K562 (cell line): ENCODE results near the gene UHRF1. TPM values are rescaled to one million over a fixed set of nuclear protein-coding genes. Genes with fewer than 3 reads are reported as not detected.

Experiments used
- ATAC-seq: fragments of 200-7000 bp; cut with Tn5 transposase; 3 replicates; pipeline ENCODE4 v1.9.1; 2020; ENCODE audit warnings: moderate library complexity
- BruUV-seq: library from RNA; stranded (reverse); fragments of 400-500 nt; replicated peaks from 2 replicates; lab custom pipeline; 2021; lab: Mats Ljungman, UMichigan
- CTCF ChIA-PET: fragments of 300-600 bp; formaldehyde crosslinking; extraction: SDS; loops from one replicate; lab custom pipeline; 2021; ENCODE audit warnings: low intra/inter-chr PET ratio; lab: Yijun Ruan, JAX
- POLR2A ChIA-PET: fragments of 300-600, 350-650 bp; sonication (Branson Sonifier 250); formaldehyde crosslinking; extraction: SDS; loops from one replicate; lab custom pipeline; 2021; ENCODE audit warnings: antibody characterized with exemption, inconsistent platforms; lab: Yijun Ruan, JAX
- DNase-seq, 4 experiments: peaks; one replicate each; pipeline versions ENCODE4 v3.0.0 to v3.0.0-alpha.2; 2011 to 2018; ENCODE audit warnings: low spot score in 3 of 4, mixed read lengths in 3 of 4; ENCODE audit errors: extremely low read depth in 1 of 4
- FAIRE-seq: peaks from 2 replicates; lab custom pipeline; 2011; peaks lifted over from hg19 to GRCh38; lab: Jason Lieb, UNC
- H2AFZ ChIP-seq: 2 replicates; pipeline ENCODE4 v1.6.0; 2011; ENCODE audit warnings: low read depth, low read length, control low read depth, inconsistent platforms
- H3K27ac ChIP-seq: fragments of 200-600 bp; 3 replicates; pipeline ENCODE4 v1.8.0; 2011; ENCODE audit warnings: low read depth, mild to moderate bottlenecking, control low read depth, inconsistent platforms, low read length, moderate library complexity, mixed read lengths; ENCODE audit errors: extremely low read depth
- H3K27me3 ChIP-seq, 2 experiments: fragments of 300-600 bp in 1 of 2; 2 replicates in 1 of 2; 3 replicates in 1 of 2; pipeline versions ENCODE4 v1.6.0 to v1.8.0; 2011; ENCODE audit warnings: inconsistent platforms in 2 of 2, low read length in 2 of 2, mild to moderate bottlenecking in 1 of 2, mixed read lengths in 1 of 2, moderate library complexity in 1 of 2; ENCODE audit not compliant: control insufficient read depth in 2 of 2, insufficient read depth in 2 of 2
- H3K36me3 ChIP-seq: fragments of 300-600 bp; 3 replicates; pipeline ENCODE4 v1.8.0; 2011; ENCODE audit warnings: mild to moderate bottlenecking, low read length, inconsistent platforms; ENCODE audit not compliant: control insufficient read depth, insufficient read depth
- H3K4me1 ChIP-seq, 2 experiments: fragments of 200-600 bp in 1 of 2; replicated peaks in 1 of 2; 2 replicates in 1 of 2; 3 replicates in 1 of 2; pipeline versions ENCODE4 v1.5.1 to v1.8.0; 2011; ENCODE audit warnings: inconsistent platforms in 2 of 2, low read length in 2 of 2, mild to moderate bottlenecking in 1 of 2, mixed read lengths in 1 of 2, moderate library complexity in 1 of 2; ENCODE audit not compliant: control insufficient read depth in 2 of 2, insufficient read depth in 2 of 2
- H3K4me2 ChIP-seq: 2 replicates; pipeline ENCODE4 v1.6.1; 2011; ENCODE audit warnings: low read length, control low read depth, inconsistent platforms, mixed read lengths; ENCODE audit not compliant: insufficient read depth
- H3K4me3 ChIP-seq: fragments of 200-600 bp; sonication (generic), shearing (Covaris generic); 2 replicates; pipeline ENCODE4 v1.5.1; 2016; ENCODE audit warnings: control low read depth, inconsistent platforms
- H3K79me2 ChIP-seq: fragments of 200-600 bp; 3 replicates; pipeline ENCODE4 v1.8.0; 2011; ENCODE audit warnings: low read length, inconsistent platforms; ENCODE audit not compliant: control insufficient read depth, insufficient read depth
- H3K9ac ChIP-seq, 2 experiments: 2 replicates each; pipeline versions ENCODE4 v1.6.0 to v1.6.1; 2011; ENCODE audit warnings: low read depth in 2 of 2, low read length in 2 of 2, control low read depth in 1 of 2, inconsistent platforms in 1 of 2, mild to moderate bottlenecking in 1 of 2, mixed read lengths in 1 of 2; ENCODE audit not compliant: insufficient read depth in 1 of 2
- H3K9me1 ChIP-seq: one replicate; pipeline ENCODE4 v1.6.0; 2011; ENCODE audit warnings: inconsistent platforms, mild to moderate bottlenecking, low read length, moderate library complexity; ENCODE audit not compliant: control insufficient read depth, insufficient read depth
- H3K9me3 ChIP-seq: replicated peaks from 2 replicates; pipeline ENCODE4 v1.5.1; 2011; ENCODE audit warnings: low read depth, low read length, inconsistent platforms; ENCODE audit not compliant: control insufficient read depth, insufficient read depth
- H4K20me1 ChIP-seq: replicated peaks from 2 replicates; pipeline ENCODE4 v1.6.1; 2011; ENCODE audit warnings: low read length, inconsistent platforms, mixed read lengths; ENCODE audit not compliant: control insufficient read depth, insufficient read depth
- CC2D1A ChIP-seq: fragments of 450-650 bp; IDR thresholded peaks from 2 replicates; pipeline ENCODE4 v1.6.1; 2017; ENCODE audit warnings: mild to moderate bottlenecking
- FOXA1 ChIP-seq: fragments of 450-650 bp; IDR thresholded peaks from 2 replicates; pipeline ENCODE4 v1.6.1; 2016; ENCODE audit warnings: mild to moderate bottlenecking, borderline replicate concordance
- HDAC8 ChIP-seq: fragments of 450-650 bp; IDR thresholded peaks from 2 replicates; pipeline ENCODE4 v1.6.1; 2016; ENCODE audit warnings: mild to moderate bottlenecking, missing genetic modification characterization, moderate library complexity, missing compliant biosample characterization
- IRF2 ChIP-seq: sonication (generic); formaldehyde crosslinking; IDR thresholded peaks from 2 replicates; pipeline ENCODE4 v1.8.1; 2022; ENCODE audit warnings: mild to moderate bottlenecking, missing genetic modification reagents
- KDM1A ChIP-seq, 2 experiments: fragments of 450-650 bp; IDR thresholded peaks; 2 replicates each; pipeline ENCODE4 v1.6.1; 2016; ENCODE audit warnings: mild to moderate bottlenecking in 2 of 2
- MCM5 ChIP-seq: fragments of 450-650 bp; IDR thresholded peaks from 2 replicates; pipeline ENCODE4 v1.6.1; 2016; ENCODE audit warnings: low read depth
- NFYB ChIP-seq: IDR thresholded peaks from 2 replicates; pipeline ENCODE4 v1.6.1; 2011; ENCODE audit warnings: mild to moderate bottlenecking, moderate library complexity; ENCODE audit not compliant: insufficient read length; ENCODE audit errors: extremely low read depth
- SAFB ChIP-seq: fragments of 200-400 bp; formaldehyde crosslinking; IDR thresholded peaks from 2 replicates; pipeline ENCODE4 v1.6.1; 2017; ENCODE audit warnings: low read depth, low read length, borderline replicate concordance
- TEAD4 ChIP-seq, 2 experiments: sonication (generic) in 1 of 2; formaldehyde crosslinking in 1 of 2; IDR thresholded peaks; 2 replicates each; pipeline versions ENCODE4 v1.6.1 to v1.8.0; 2012 to 2022; ENCODE audit warnings: borderline replicate concordance in 1 of 2, inconsistent platforms in 1 of 2, low read length in 1 of 2, mild to moderate bottlenecking in 1 of 2, missing genetic modification reagents in 1 of 2
- ZKSCAN1 ChIP-seq: fragments of 150-350 bp; IDR thresholded peaks from 2 replicates; pipeline ENCODE4 v1.6.1; 2016; ENCODE audit warnings: low read depth, low read length
- ZNF696 ChIP-seq: fragments of 250-450 bp; sonication (Bioruptor Pico); conservative IDR thresholded peaks from 2 replicates; pipeline ENCODE4 v1.4.0; 2020; ENCODE audit warnings: mild to moderate bottlenecking, moderate library complexity
- WGBS: fragments of 100-300 bp; shearing (Covaris generic); methylation state at CpG from one replicate; pipeline ENCODE4 v1.1.6; 2016; ENCODE audit warnings: low coverage, mixed read lengths; ENCODE audit not compliant: insufficient coverage; ENCODE audit errors: missing lambda C conversion rate; 5-methylcytosine and 5-hydroxymethylcytosine counted together
- in situ Hi-C: fragments of 300-500 bp; cut with MboI; formaldehyde crosslinking; loops from 4 replicates; pipeline ENCODE4 v1.15.0; 2018; ENCODE audit warnings: inconsistent platforms, mixed read lengths
- intact Hi-C: fragments of 100-400 bp; cut with micrococcal nuclease; formaldehyde crosslinking; loops from 2 replicates; pipeline ENCODE4 v1.14.2; 2022
- polyA plus RNA-seq, 8 experiments: library from polyadenylated mRNA; depleted of rRNA in 4 of 8; stranded (reverse) in 5 of 8; unstranded in 3 of 8; fragments of >200 nt; fragmentation: Nextera tagmentation in 2 of 8; fragmentation: Illumina TruSeq in 1 of 8; extraction: Ambion mirVana in 2 of 8; extraction: Trizol in 1 of 8; gene quantifications; 2 replicates each; pipeline versions ENCODE4 v1.2.1 to v1.2.3, GENCODE V29; 2011 to 2014; ENCODE audit warnings: inconsistent platforms in 1 of 8, missing spikeins in 1 of 8
- total RNA-seq, 7 experiments: library from RNA; depleted of rRNA in 6 of 7; stranded (reverse); fragments of >200 nt in 6 of 7; fragmentation: Illumina TruSeq in 2 of 7; extraction: Trizol in 2 of 7; gene quantifications; 2 replicates each; pipeline versions ENCODE4 v1.2.1 to v1.2.3, GENCODE V29; 2011 to 2021; ENCODE audit warnings: low replicate concordance in 1 of 7
- TF ChIP-seq, protein P1 (sequence below), 2 experiments: fragments of 250-450 bp in 1 of 2; fragments of 450-650 bp in 1 of 2; sonication (Bioruptor Pico) in 1 of 2; IDR thresholded peaks; 2 replicates each; pipeline versions ENCODE4 v1.6.1 to v1.8.0; 2016 to 2021; ENCODE audit warnings: mild to moderate bottlenecking in 2 of 2, moderate library complexity in 2 of 2, missing compliant biosample characterization in 1 of 2, missing genetic modification characterization in 1 of 2
- TF ChIP-seq, protein P2 (sequence below): IDR thresholded peaks from 3 replicates; pipeline ENCODE4 v1.6.1; 2011; ENCODE audit warnings: borderline replicate concordance, mild to moderate bottlenecking; ENCODE audit not compliant: insufficient read length, insufficient read depth
- TF ChIP-seq, protein P3 (sequence below), 3 experiments: fragments of 200-800 bp in 1 of 3; sonication (Bioruptor generic) in 1 of 3; sonication (generic) in 1 of 3; formaldehyde crosslinking in 1 of 3; IDR thresholded peaks; 2 replicates each; pipeline versions ENCODE4 v1.6.1 to v1.8.0; 2016 to 2022; ENCODE audit warnings: mild to moderate bottlenecking in 2 of 3, missing compliant biosample characterization in 2 of 3, missing genetic modification characterization in 2 of 3, missing genetic modification reagents in 1 of 3
- TF ChIP-seq, protein P4 (sequence below), 3 experiments: IDR thresholded peaks in 2 of 3; conservative IDR thresholded peaks in 1 of 3; 2 replicates each; pipeline ENCODE4 v1.5.1; 2011 to 2012; ENCODE audit warnings: low read length in 3 of 3, mild to moderate bottlenecking in 3 of 3, control low read depth in 2 of 3, improper control_type of control experiment in 1 of 3, inconsistent platforms in 1 of 3, low read depth in 1 of 3, mixed read lengths in 1 of 3, moderate library complexity in 1 of 3; ENCODE audit not compliant: insufficient read depth in 2 of 3
- TF ChIP-seq, protein P5 (sequence below): fragments of 450-650 bp; formaldehyde crosslinking; IDR thresholded peaks from 2 replicates; pipeline ENCODE4 v1.4.0; 2020; ENCODE audit warnings: mild to moderate bottlenecking, moderate library complexity

Gene UHRF1
- total and polyA plus RNA-seq, 9 of the 15 experiments (the other 6 are each of a cell fraction or from before 2014, with no cell fraction given) = 6.0 to 101 (median 30.9) TPM

DNA sequence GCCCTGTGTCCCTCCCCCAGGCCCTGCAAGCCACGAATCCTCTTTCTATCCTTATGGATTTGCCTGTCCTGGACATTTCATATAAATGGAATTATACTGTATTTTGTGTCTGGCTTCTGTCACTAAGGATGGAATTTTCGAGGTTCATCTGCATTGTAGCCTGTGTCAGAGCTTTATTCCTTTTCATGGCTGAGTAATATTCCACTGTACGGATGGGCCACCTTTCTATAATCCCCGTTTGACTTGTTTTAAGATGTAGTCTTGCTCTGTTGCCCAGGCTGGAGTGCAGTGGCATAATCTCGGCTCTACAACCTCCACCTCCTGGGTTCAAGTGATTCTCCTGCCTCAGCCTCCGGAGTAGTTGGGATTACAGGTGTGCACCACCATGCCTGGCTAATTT is 55.8 kb downstream of the UHRF1 start:
- ATAC-seq (no peak), FAIRE-seq (no peak), DNase-seq (no peak)
- Histone ChIP-seq H3K36me3 (peaks cover 24% of the 10 kb centered on the region; the same call in 2 of the 3 replicates), H3K4me3 (no peak overlapping the region), H3K27me3 (no peaks in the 10 kb centered on the region), H3K27ac (no peak overlapping the region), H3K9me3 (no peaks in the 10 kb centered on the region), H3K4me1 (peaks cover 8 to 24% of the 10 kb centered on the region in 2 experiments; a peak in 4 of 5 replicates), H2AFZ (no peak overlapping the region), H3K9ac (no peak overlapping the region), H3K4me2 (no peak overlapping the region), H3K79me2 (peaks cover 8% of the 10 kb centered on the region), H3K9me1 (no peaks in the 10 kb centered on the region), H4K20me1 (peaks cover 3% of the 10 kb centered on the region)
- intact Hi-C loops (no loop called here), in situ Hi-C loops (no loop called here)
- ChIA-PET POLR2A (no interaction called here), CTCF (no interaction called here)
- 80% methylated on average over 6 of the region's 6 CpGs for WGBS
- BruUV-seq = no TSS peak
- no peak for TF ChIP-seq TEAD4 (IDR thresholded peaks at IDR 0.05; ENCODE audit: low read length)
- TF ChIP-seq TEAD4 (CRISPR knock-in tag; IDR thresholded peaks at IDR 0.05; ENCODE audit: borderline replicate concordance) = no peak
- TF ChIP-seq, protein P1, sequence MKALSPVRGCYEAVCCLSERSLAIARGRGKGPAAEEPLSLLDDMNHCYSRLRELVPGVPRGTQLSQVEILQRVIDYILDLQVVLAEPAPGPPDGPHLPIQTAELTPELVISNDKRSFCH (CRISPR knock-in tag; IDR thresholded peaks at IDR 0.05) = no peak
- TF ChIP-seq, protein P1 (tag; IDR thresholded peaks at IDR 0.05) = no peak
- TF ChIP-seq FOXA1 = no peak
- TF ChIP-seq, protein P2, sequence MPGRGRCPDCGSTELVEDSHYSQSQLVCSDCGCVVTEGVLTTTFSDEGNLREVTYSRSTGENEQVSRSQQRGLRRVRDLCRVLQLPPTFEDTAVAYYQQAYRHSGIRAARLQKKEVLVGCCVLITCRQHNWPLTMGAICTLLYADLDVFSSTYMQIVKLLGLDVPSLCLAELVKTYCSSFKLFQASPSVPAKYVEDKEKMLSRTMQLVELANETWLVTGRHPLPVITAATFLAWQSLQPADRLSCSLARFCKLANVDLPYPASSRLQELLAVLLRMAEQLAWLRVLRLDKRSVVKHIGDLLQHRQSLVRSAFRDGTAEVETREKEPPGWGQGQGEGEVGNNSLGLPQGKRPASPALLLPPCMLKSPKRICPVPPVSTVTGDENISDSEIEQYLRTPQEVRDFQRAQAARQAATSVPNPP = no peak
- no peak for TF ChIP-seq NFYB
- TF ChIP-seq CC2D1A = no peak
- TF ChIP-seq KDM1A (IDR thresholded peaks at IDR 0.05) = peak in 1 of 2 experiments; percentile 59; a peak in 1 of 4 replicates
- TF ChIP-seq HDAC8 (tag) = no peak
- TF ChIP-seq MCM5 = no peak
- TF ChIP-seq, protein P3, sequence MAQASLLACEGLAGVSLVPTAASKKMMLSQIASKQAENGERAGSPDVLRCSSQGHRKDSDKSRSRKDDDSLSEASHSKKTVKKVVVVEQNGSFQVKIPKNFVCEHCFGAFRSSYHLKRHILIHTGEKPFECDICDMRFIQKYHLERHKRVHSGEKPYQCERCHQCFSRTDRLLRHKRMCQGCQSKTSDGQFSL (CRISPR knock-in tag; IDR thresholded peaks at IDR 0.05) = no peak
- TF ChIP-seq, protein P3 (tag; IDR thresholded peaks at IDR 0.05) = no peak
- TF ChIP-seq IRF2 (CRISPR knock-in tag) = no peak
- TF ChIP-seq, protein P4, sequence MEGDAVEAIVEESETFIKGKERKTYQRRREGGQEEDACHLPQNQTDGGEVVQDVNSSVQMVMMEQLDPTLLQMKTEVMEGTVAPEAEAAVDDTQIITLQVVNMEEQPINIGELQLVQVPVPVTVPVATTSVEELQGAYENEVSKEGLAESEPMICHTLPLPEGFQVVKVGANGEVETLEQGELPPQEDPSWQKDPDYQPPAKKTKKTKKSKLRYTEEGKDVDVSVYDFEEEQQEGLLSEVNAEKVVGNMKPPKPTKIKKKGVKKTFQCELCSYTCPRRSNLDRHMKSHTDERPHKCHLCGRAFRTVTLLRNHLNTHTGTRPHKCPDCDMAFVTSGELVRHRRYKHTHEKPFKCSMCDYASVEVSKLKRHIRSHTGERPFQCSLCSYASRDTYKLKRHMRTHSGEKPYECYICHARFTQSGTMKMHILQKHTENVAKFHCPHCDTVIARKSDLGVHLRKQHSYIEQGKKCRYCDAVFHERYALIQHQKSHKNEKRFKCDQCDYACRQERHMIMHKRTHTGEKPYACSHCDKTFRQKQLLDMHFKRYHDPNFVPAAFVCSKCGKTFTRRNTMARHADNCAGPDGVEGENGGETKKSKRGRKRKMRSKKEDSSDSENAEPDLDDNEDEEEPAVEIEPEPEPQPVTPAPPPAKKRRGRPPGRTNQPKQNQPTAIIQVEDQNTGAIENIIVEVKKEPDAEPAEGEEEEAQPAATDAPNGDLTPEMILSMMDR (IDR thresholded peaks at IDR 0.05 in 2 of 3, conservative IDR thresholded peaks at IDR 0.05 in 1 of 3; ENCODE audit: insufficient read depth in 2 of 3, low read depth in 1 of 3, low read length in 3 of 3) = no peak
- no peak for TF ChIP-seq SAFB
- no peak for TF ChIP-seq ZNF696
- TF ChIP-seq ZKSCAN1 = no peak
- TF ChIP-seq, protein P5, sequence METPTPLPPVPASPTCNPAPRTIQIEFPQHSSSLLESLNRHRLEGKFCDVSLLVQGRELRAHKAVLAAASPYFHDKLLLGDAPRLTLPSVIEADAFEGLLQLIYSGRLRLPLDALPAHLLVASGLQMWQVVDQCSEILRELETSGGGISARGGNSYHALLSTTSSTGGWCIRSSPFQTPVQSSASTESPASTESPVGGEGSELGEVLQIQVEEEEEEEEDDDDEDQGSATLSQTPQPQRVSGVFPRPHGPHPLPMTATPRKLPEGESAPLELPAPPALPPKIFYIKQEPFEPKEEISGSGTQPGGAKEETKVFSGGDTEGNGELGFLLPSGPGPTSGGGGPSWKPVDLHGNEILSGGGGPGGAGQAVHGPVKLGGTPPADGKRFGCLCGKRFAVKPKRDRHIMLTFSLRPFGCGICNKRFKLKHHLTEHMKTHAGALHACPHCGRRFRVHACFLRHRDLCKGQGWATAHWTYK (CRISPR knock-in tag) = no peak
